ENCODE measurements around the gene UVSSA. TPM values are rescaled to one million over a fixed set of nuclear protein-coding genes. Genes with fewer than 3 reads are reported as not detected.

Gene UVSSA
- polyA plus RNA-seq, 1 of the 3 experiments (the other 2 are of a cell fraction), result 14.9 TPM

DNA sequence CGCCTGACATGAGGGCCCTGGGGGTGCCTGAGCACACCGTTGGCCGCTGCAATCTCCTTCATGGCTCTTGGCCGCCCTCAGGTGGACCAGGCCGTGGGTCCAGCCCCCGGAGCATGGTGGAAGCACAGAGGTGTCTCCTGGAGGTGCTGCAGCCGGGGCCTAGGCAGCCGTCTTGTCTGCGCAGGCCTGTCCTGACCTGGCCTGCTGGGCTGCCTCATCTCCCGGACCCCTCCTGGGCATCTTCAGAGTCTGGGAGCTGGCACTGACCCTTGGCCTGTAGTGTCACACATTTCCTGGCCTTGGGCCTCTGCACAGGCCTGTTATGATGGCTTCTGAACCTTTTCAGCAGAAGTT is 20.9 kb downstream of the UVSSA start:
- Histone ChIP-seq H3K9me3 (no peaks in the 10 kb centered on the region), H4K20me1 (ENCODE audit: insufficient read depth) (no peaks in the 10 kb centered on the region), H3F3A (replicated peaks; ENCODE audit: insufficient read depth) (no peaks in the 10 kb centered on the region), H3K4me2 (no peak overlapping the region), H2AFZ (ENCODE audit: low read depth) (no peak overlapping the region), H3K9me2 (no peaks in the 10 kb centered on the region), H3K79me2 (ENCODE audit: insufficient read depth) (no peaks in the 10 kb centered on the region), H3K9ac (no peak overlapping the region), H3K4me3 (ENCODE audit: low read depth in 2 of 2, low read length in 1 of 2) (no peak overlapping the region), H3K36me3 (replicated peaks in 1 of 2; ENCODE audit: control insufficient read depth in 1 of 2, insufficient read depth in 2 of 2, low read length in 1 of 2) (peaks cover 7 to 38% of the 10 kb centered on the region in 2 experiments), H3K27ac (ENCODE audit: low read depth in 2 of 2, low read length in 1 of 2) (no peak overlapping the region), H3K4me1 (ENCODE audit: control insufficient read depth in 1 of 2, insufficient read depth in 2 of 2, low read depth in 1 of 2, low read length in 1 of 2) (no peaks in the 10 kb centered on the region; a peak in 1 of 4 replicates), H3K27me3 (ENCODE audit: insufficient read depth) (no peaks in the 10 kb centered on the region)
- no peak for DNase-seq
- ChIA-PET POLR2A (no interaction called here), CTCF (interaction anchor here (1.8 kb wide), 1 partner anchor 145 kb away, joined by 4 read pairs; no protein-coding TSS in a partner anchor)
- 96% methylated on average over 5 of the region's 10 CpGs for WGBS (ENCODE audit: low lambda C conversion rate)
- TF ChIP-seq TEAD4 (IDR thresholded peaks at IDR 0.05; ENCODE audit: borderline replicate concordance, insufficient read depth), result no peak
- TF ChIP-seq EZH2phosphoT487 (IDR thresholded peaks at IDR 0.05; ENCODE audit: borderline replicate concordance, low read depth), result no peak
- TF ChIP-seq EP300 (IDR thresholded peaks at IDR 0.05; ENCODE audit: borderline replicate concordance in 1 of 2, low read depth in 1 of 2, low read length in 1 of 2), result no peak
- TF ChIP-seq SMC3 (IDR thresholded peaks at IDR 0.05; ENCODE audit: low read depth, low read length), result no peak
- TF ChIP-seq, protein P1, sequence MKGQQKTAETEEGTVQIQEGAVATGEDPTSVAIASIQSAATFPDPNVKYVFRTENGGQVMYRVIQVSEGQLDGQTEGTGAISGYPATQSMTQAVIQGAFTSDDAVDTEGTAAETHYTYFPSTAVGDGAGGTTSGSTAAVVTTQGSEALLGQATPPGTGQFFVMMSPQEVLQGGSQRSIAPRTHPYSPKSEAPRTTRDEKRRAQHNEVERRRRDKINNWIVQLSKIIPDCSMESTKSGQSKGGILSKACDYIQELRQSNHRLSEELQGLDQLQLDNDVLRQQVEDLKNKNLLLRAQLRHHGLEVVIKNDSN (IDR thresholded peaks at IDR 0.05; ENCODE audit: borderline replicate concordance, low read depth), result no peak
- TF ChIP-seq TAF1 (IDR thresholded peaks at IDR 0.05; ENCODE audit: borderline replicate concordance, low read depth, low read length), result no peak
- TF ChIP-seq MEF2A (IDR thresholded peaks at IDR 0.05; ENCODE audit: borderline replicate concordance, low read depth), result no peak
- no peak for TF ChIP-seq RAD21 (IDR thresholded peaks at IDR 0.05; ENCODE audit: low read length)
- no peak for TF ChIP-seq TCF12 (IDR thresholded peaks at IDR 0.05)
- no peak for TF ChIP-seq RXRA (IDR thresholded peaks at IDR 0.05; ENCODE audit: borderline replicate concordance, low read depth)
- TF ChIP-seq RCOR1 (IDR thresholded peaks at IDR 0.05; ENCODE audit: low read length), result no peak
- no peak for TF ChIP-seq NRF1 (IDR thresholded peaks at IDR 0.05; ENCODE audit: low read depth, low read length)
- TF ChIP-seq ELF1 (IDR thresholded peaks at IDR 0.05), result no peak
- TF ChIP-seq NFIC (IDR thresholded peaks at IDR 0.05; ENCODE audit: borderline replicate concordance), result no peak

DNA sequence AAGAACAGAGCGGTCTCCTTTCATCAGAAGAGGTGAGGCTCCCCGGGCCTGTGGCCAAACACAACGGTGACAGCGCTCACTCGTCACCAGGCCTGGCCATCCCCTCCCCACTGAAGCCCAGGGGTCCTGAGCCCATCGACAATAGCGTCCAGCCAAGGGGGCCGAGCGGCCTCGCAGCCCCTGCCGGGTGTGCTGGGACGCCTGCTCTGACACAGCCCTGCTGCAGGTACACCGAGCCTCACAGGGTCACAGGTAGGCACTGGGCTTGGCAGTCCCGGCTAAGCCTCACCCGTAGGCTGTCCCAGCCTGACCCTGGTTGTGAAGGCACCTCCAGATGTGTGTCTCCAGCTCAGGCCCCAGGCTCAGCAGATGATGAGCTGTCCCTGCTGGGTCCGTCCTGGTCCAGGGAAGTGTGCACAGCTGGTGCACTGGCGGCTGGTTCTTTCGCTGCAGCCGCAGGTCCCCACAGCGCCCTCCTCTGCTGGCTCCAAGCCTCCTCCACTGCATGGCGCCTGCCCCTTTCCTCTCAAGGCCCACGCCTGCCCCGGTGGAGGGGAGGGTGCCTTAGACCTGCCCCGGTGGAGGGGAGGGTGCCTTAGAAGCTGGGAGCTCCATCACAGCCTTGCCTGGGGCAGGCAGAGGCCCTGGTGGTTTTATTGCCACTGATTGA is 21.5 kb downstream of the UVSSA start:
- POLR2A ChIA-PET, result no interaction called here
- Histone ChIP-seq H2AFZ (ENCODE audit: low read depth) (no peak overlapping the region), H3K9me3 (no peaks in the 10 kb centered on the region), H3K4me1 (ENCODE audit: control insufficient read depth in 1 of 2, insufficient read depth in 2 of 2, low read depth in 1 of 2, low read length in 1 of 2) (no peaks in the 10 kb centered on the region; a peak in 1 of 4 replicates), H3K4me2 (no peak overlapping the region), H3K36me3 (replicated peaks in 1 of 2; ENCODE audit: control insufficient read depth in 1 of 2, insufficient read depth in 2 of 2, low read length in 1 of 2) (peaks cover 9 to 40% of the 10 kb centered on the region in 2 experiments), H3K27ac (ENCODE audit: low read depth in 2 of 2, low read length in 1 of 2) (no peak overlapping the region), H3F3A (replicated peaks; ENCODE audit: insufficient read depth) (no peaks in the 10 kb centered on the region), H3K9ac (no peak overlapping the region), H3K79me2 (ENCODE audit: insufficient read depth) (no peaks in the 10 kb centered on the region), H3K27me3 (ENCODE audit: insufficient read depth) (no peaks in the 10 kb centered on the region), H4K20me1 (ENCODE audit: insufficient read depth) (no peaks in the 10 kb centered on the region), H3K4me3 (ENCODE audit: low read depth in 2 of 2, low read length in 1 of 2) (no peak overlapping the region), H3K9me2 (no peaks in the 10 kb centered on the region)
- CTCF ChIA-PET, result interaction anchor here (0.8 to 3.9 kb wide), 4 partner anchors 12 to 144 kb away, joined by 3 to 18 read pairs (median 4); partner anchors contain the start of gene MAEA
- WGBS (ENCODE audit: low lambda C conversion rate), result 97% methylated on average over 4 of the region's 24 CpGs
- DNase-seq, result peak; percentile 32
- no peak for TF ChIP-seq EZH2phosphoT487 (IDR thresholded peaks at IDR 0.05; ENCODE audit: borderline replicate concordance, low read depth)
- TF ChIP-seq SMC3 (IDR thresholded peaks at IDR 0.05; ENCODE audit: low read depth, low read length), result no peak
- TF ChIP-seq TCF12 (IDR thresholded peaks at IDR 0.05), result no peak
- no peak for TF ChIP-seq CHD2 (IDR thresholded peaks at IDR 0.05; ENCODE audit: low read length, partially characterized antibody)
- no peak for TF ChIP-seq YY1 (IDR thresholded peaks at IDR 0.05; ENCODE audit: low read depth)
- TF ChIP-seq, protein P2, sequence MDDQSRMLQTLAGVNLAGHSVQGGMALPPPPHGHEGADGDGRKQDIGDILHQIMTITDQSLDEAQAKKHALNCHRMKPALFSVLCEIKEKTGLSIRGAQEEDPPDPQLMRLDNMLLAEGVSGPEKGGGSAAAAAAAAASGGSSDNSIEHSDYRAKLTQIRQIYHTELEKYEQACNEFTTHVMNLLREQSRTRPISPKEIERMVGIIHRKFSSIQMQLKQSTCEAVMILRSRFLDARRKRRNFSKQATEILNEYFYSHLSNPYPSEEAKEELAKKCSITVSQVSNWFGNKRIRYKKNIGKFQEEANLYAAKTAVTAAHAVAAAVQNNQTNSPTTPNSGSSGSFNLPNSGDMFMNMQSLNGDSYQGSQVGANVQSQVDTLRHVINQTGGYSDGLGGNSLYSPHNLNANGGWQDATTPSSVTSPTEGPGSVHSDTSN (IDR thresholded peaks at IDR 0.05), result no peak
- TF ChIP-seq FOXJ3 (CRISPR knock-in tag; IDR thresholded peaks at IDR 0.05), result no peak
- TF ChIP-seq RXRA (IDR thresholded peaks at IDR 0.05; ENCODE audit: borderline replicate concordance, low read depth), result no peak
- TF ChIP-seq, protein P3, sequence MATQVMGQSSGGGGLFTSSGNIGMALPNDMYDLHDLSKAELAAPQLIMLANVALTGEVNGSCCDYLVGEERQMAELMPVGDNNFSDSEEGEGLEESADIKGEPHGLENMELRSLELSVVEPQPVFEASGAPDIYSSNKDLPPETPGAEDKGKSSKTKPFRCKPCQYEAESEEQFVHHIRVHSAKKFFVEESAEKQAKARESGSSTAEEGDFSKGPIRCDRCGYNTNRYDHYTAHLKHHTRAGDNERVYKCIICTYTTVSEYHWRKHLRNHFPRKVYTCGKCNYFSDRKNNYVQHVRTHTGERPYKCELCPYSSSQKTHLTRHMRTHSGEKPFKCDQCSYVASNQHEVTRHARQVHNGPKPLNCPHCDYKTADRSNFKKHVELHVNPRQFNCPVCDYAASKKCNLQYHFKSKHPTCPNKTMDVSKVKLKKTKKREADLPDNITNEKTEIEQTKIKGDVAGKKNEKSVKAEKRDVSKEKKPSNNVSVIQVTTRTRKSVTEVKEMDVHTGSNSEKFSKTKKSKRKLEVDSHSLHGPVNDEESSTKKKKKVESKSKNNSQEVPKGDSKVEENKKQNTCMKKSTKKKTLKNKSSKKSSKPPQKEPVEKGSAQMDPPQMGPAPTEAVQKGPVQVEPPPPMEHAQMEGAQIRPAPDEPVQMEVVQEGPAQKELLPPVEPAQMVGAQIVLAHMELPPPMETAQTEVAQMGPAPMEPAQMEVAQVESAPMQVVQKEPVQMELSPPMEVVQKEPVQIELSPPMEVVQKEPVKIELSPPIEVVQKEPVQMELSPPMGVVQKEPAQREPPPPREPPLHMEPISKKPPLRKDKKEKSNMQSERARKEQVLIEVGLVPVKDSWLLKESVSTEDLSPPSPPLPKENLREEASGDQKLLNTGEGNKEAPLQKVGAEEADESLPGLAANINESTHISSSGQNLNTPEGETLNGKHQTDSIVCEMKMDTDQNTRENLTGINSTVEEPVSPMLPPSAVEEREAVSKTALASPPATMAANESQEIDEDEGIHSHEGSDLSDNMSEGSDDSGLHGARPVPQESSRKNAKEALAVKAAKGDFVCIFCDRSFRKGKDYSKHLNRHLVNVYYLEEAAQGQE (IDR thresholded peaks at IDR 0.05; ENCODE audit: low read depth, low read length), result no peak
- TF ChIP-seq, protein P4, sequence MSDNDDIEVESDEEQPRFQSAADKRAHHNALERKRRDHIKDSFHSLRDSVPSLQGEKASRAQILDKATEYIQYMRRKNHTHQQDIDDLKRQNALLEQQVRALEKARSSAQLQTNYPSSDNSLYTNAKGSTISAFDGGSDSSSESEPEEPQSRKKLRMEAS (IDR thresholded peaks at IDR 0.05; ENCODE audit: low read depth), result no peak
- TF ChIP-seq RFX5 (IDR thresholded peaks at IDR 0.05; ENCODE audit: low read length), result no peak
- TF ChIP-seq FOSL2 (IDR thresholded peaks at IDR 0.05; ENCODE audit: borderline replicate concordance, low read depth), result no peak
- TF ChIP-seq JUND (IDR thresholded peaks at IDR 0.05), result no peak
- TF ChIP-seq ELF1 (IDR thresholded peaks at IDR 0.05), result no peak
- no peak for TF ChIP-seq EP300 (IDR thresholded peaks at IDR 0.05; ENCODE audit: borderline replicate concordance in 1 of 2, low read depth in 1 of 2, low read length in 1 of 2)
- TF ChIP-seq TEAD4 (IDR thresholded peaks at IDR 0.05; ENCODE audit: borderline replicate concordance, insufficient read depth), result no peak

Data from SK-N-SH (cell line).